GM06990 (cell line): Measurements from ENCODE around the gene HSF4.

Experiments
- DNase-seq: peaks from one replicate; pipeline ENCODE4 v3.0.0-alpha.2; 2011; ENCODE audit not compliant: insufficient read length; ENCODE audit errors: extremely low read depth
- H3K27me3 ChIP-seq: replicated peaks from 2 replicates; pipeline ENCODE4 v1.6.0; 2011; ENCODE audit warnings: low read length; ENCODE audit not compliant: control insufficient read depth, insufficient read depth
- H3K36me3 ChIP-seq: 2 replicates; pipeline ENCODE4 v1.5.1; 2011; ENCODE audit warnings: low read length; ENCODE audit not compliant: control insufficient read depth, insufficient read depth
- H3K4me3 ChIP-seq: replicated peaks from 2 replicates; pipeline ENCODE4 v1.5.1; 2011; ENCODE audit warnings: low read depth, mild to moderate bottlenecking, control low read depth, low read length
- CTCF ChIP-seq: IDR thresholded peaks from 2 replicates; pipeline ENCODE4 v1.5.1; 2011; ENCODE audit warnings: low read length, control low read depth, mild to moderate bottlenecking, inconsistent platforms; ENCODE audit not compliant: insufficient read depth, poor library complexity, severe bottlenecking

The HSF4 gene

GRCh38 chr16:67141391-67141790 is 23.2 kb upstream of the HSF4 start:
- no peak for DNase-seq
- Histone ChIP-seq H3K36me3 (peaks cover 29% of the 10 kb centered on the region), H3K27me3 (no peaks in the 10 kb centered on the region), H3K4me3 (no peak overlapping the region)
- TF ChIP-seq CTCF = no peak

GRCh38 chr16:67142342-67142741 is 22.2 kb upstream of the HSF4 start:
- no peak for DNase-seq
- peaks cover 35% of the 10 kb centered on the region for H3K36me3 ChIP-seq
- H3K4me3 ChIP-seq = no peak overlapping the region
- no peak for TF ChIP-seq CTCF
- no peaks in the 10 kb centered on the region for H3K27me3 ChIP-seq

GRCh38 chr16:67144943-67145342 is 19.6 kb upstream of the HSF4 start:
- Histone ChIP-seq H3K36me3 (peaks cover 39% of the 10 kb centered on the region), H3K27me3 (no peaks in the 10 kb centered on the region), H3K4me3 (no peak overlapping the region)
- TF ChIP-seq CTCF = no peak
- no peak for DNase-seq

GRCh38 chr16:67145746-67146145 is 18.8 kb upstream of the HSF4 start:
- TF ChIP-seq CTCF = no peak
- Histone ChIP-seq H3K4me3 (no peak overlapping the region), H3K36me3 (peaks cover 39% of the 10 kb centered on the region), H3K27me3 (no peaks in the 10 kb centered on the region)
- no peak for DNase-seq

- no peak for TF ChIP-seq CTCF
- no peaks in the 10 kb centered on the region for H3K27me3 ChIP-seq
- no peak for DNase-seq
- peaks cover 37% of the 10 kb centered on the region for H3K36me3 ChIP-seq
- H3K4me3 ChIP-seq = no peak overlapping the region
Measured at GRCh38 chr16:67146523-67147357, 17.8 kb upstream of the HSF4 start.
